Activated T-cell treated with anti-CD3 and anti-CD28 coated beads for 48 hours (primary cell): Measurements from ENCODE around the gene ARF3.

Source experiments
- DNase-seq: peaks from one replicate; pipeline ENCODE4 v3.0.0-alpha.2; 2020; ENCODE audit warnings: low read depth

ARF3 gene

DNA sequence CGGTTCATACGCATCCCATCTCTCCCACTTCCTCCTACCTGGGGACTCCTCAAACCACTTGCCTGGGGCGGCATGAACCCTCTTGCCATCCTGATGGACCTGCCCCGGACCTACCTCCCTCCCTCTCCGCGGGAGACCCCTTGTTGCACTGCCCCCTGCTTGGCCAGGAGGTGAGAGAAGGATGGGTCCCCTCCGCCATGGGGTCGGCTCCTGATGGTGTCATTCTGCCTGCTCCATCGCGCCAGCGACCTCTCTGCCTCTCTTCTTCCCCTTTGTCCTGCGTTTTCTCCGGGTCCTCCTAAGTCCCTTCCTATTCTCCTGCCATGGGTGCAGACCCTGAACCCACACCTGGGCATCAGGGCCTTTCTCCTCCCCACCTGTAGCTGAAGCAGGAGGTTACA lies 24.5 kb upstream of the ARF3 start:
- no peak for DNase-seq

- DNase-seq, result peak; percentile 24
These were observed 23.9 kb upstream of the ARF3 start for GRCh38 chr12:48980953-48981756.

DNA sequence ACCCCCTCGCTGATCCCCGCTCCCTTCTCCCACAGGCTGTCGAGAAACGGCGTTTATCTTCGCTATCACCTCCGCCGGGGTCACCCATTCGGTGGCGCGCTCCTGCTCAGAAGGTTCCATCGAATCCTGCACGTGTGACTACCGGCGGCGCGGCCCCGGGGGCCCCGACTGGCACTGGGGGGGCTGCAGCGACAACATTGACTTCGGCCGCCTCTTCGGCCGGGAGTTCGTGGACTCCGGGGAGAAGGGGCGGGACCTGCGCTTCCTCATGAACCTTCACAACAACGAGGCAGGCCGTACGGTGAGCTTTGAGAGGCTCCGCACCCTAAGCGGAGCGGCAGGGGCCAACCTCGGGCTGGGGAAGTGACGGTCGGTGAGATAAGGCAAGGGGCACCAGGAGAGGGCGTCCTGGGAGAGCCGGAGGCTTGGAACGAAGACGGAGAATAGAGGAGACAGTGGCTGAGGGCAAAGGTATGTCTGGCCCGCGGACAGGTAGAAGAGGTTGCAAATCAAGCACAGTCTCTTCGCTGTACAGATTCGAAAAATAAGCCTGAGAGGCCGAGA lies 23.2 kb upstream of the ARF3 start:
- DNase-seq, result peak; percentile 29

DNA sequence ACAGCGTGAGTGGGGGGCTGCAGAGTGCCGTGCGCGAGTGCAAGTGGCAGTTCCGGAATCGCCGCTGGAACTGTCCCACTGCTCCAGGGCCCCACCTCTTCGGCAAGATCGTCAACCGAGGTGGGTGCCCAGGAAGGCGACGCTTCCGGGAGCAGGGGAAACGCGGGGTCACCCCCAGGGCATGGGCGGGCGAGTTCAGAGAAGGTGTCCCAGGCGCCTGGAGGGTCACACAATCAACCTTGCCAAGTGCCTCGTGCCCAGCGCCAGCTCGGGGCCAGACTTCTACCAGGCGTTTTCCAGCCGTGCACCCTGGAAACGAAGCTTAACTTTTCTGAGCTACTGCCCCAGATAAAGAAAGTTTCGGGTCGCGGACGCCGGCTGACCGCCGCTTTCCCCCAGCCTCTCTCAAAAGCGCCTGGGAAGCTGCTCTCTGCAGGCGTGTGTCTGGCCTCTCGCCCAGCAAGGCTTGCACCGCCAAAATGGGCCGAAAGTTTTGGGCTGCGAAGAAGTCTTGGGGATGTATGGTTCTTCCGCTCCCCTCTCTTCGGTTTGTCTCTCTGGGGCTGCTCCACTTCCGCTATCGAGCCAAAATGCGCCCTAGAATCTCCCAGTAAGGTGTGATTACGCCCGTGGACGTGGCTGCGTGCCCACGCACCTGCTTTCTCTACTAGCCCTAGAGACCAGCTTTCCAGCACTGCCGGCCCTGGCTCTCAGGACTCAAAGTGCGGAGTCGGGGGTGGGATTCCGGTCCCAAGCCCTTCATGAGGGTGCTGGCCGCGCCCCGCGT lies 22.5 kb upstream of the ARF3 start:
- DNase-seq, result no peak

- DNase-seq, result no peak
These were observed 21.7 kb upstream of the ARF3 start for GRCh38 chr12:48978741-48979601.

- DNase-seq, result no peak
These were observed 21.0 kb upstream of the ARF3 start, which contains the start of gene WNT1 for GRCh38 chr12:48978291-48978740. WNT1 (plus strand) TSS chr12:48978322; CDS start chr12:48978651, 329 bp downstream.

GRCh38 chr12:48977290-48978281 lies 20.3 kb upstream of the ARF3 start:
- peak; percentile 83 for DNase-seq

DNA sequence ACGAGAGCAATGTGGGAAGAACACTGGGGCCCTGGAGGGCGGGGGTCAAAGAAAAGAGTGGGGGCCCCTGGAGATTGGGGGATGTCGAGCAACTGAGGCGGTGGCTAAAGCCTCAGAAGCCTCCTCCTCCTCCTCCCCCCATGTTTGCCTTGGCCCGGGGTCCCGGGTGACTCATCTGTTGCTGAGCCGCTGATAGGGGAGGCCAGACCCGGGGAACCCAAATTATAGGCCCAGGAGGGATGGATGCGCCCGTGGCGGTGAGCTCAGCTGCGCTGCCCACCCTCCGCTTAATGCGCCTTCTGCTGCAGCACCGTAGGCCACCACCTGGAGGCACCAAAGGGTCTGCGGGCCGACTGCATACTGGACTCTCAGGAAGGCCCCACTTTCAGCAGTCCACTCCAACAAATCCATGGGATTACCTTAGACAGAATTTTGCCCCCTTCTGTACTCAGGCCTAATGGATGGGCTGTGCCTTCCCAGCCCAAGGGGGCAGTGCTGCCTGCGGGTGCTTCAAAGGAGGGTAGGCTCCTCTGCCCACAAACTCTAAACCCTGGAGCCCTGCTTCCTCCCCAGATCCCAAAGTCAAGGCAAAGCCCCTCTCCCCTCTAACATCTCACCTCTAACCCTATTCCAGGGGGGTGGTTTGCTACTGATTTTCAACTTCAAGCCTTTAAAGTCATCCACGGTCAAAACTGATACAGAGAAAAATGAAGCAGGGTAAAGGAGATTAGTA lies 16.8 kb upstream of the ARF3 start:
- peak; percentile 35 for DNase-seq

DNA sequence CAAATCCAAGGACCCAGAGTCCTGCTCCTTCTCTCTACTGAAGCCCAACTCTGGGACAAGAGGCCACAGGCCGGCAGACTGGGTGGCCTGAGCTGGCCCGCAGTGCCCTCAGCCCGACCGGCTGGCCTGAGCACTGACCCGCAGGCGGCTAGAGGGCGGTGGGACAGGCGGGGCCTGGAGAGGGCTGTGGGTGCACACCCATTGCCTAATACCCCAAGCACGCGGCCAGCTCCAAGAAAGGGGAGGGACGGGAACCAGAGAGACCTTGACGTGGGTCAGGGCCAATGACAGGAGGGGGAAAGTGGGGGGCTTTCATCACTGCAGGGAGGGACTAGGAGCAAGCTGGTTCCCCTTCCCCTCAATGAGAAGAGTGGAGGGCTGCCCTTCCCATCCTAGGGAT lies 16.2 kb upstream of the ARF3 start:
- DNase-seq, result no peak

DNA sequence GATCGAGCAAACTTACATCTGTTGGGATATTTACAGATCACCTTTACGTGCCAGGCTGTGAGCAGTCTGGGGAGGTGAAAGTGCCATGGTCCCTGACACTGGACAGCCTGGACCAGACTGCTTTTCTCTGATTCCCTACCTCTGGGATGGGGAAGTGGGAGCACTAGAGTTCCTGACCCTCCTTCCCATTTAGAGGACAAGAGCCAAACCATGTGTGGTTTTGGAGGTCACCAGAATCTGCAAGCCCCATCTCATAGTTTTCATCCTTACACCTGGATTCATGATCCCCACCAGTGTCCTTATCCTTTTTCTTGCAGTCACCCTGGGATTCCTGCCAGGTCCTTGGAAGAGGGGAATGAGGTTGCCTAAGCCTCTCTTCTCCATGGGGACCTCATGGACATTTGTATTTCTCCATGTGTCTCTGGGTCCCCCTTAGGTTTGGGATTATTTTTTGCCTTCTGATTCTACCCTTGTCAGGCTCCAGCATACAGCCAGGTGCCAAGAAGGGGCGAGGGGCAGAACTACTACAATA lies 15.7 kb upstream of the ARF3 start:
- DNase-seq, result no peak

GRCh38 chr12:48972213-48972951 lies 15.1 kb upstream of the ARF3 start:
- peak; percentile 57 for DNase-seq

GRCh38 chr12:48970702-48971334 lies 13.5 kb upstream of the ARF3 start:
- DNase-seq, result no peak

DNA sequence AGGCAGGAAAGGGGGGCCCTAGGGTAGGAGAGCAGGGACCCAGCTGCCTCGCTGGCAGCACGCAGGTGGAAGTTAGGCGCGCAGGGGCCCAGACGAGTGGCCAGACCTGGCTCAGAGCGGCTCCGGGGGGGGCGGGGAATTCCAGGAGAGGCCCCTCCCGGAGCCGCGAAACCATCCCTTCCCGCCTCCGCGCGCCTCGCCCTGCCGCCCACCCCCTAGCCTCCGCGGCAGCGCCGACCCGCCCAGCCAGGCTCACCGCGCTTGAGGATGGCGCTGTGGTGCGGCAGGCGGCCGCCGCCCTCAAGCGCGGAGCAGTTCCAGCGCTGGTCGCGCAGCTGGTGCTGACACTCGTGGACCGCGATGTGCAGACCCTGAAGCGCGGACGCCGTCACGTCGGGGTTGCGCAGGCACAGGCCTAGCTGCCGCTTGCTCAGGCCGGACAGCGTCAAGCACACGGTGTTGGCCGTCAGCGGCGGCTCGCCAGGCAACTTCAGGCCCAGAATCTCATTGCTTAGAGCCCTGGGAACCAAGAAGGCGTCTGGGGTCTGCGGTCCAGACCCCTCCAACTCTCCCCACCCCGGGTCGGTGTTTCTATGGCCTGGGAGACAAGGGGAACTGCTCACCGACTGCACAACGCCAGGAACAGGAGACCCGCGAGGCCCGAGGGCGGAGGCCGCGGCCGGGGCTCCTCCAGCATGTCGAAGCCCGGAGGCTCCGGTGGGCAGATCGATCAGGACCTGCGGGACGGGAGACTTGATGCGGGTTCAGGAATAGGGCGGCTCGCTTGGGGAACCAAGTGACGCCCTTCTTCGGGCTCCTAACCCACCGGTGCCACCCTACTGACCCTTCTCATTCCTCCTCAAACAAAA lies 12.8 kb upstream of the ARF3 start:
- DNase-seq, result no peak

- DNase-seq, result no peak
These were observed 12.0 kb upstream of the ARF3 start for GRCh38 chr12:48969160-48969771.

DNA sequence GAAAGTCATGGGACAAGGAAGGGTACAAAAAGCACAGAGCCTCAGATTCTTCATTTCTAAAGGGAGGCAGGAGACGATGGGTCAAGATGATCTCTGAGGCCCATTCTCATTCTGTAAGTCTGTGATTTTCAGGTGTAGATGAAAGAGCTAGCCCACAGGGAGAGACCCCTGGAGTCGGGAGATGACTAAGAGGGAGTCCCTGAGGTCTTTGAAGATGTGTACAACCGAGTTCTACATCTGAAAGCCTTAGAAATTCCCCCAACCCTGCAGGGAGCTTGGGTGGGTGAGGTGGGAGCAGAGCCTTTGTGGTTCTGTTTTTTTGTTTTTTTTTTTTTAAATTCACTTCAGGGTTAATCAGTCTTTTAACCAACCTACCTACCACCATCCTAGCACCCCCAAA lies 11.2 kb upstream of the ARF3 start:
- no peak for DNase-seq

- no peak for DNase-seq
These were observed 10.7 kb upstream of the ARF3 start for GRCh38 chr12:48967991-48968390.
